ENCODE measurements around the gene FIP1L1. TPM values are rescaled to one million over a fixed set of nuclear protein-coding genes. Genes with fewer than 3 reads are reported as not detected.
A peak's percentile ranks its signal among the peaks of the same experiment; 100 is the strongest.

Gene FIP1L1
- total and polyA plus RNA-seq, 2 of the 13 experiments (the other 11 are each of a cell fraction or from before 2014, with no cell fraction given), result 14.9 to 69.4 TPM

GRCh38 chr4:53377319-53378170, at the start of gene FIP1L1 (continued):
- TF ChIP-seq AFF4 (CRISPR knock-in tag; IDR thresholded peaks at IDR 0.05) (no peak), ZNF18 (CRISPR knock-in tag; IDR thresholded peaks at IDR 0.05; ENCODE audit: insufficient replicate concordance) (no peak), ZNF12 (CRISPR knock-in tag; IDR thresholded peaks at IDR 0.05) (peak; percentile 8; the same call in 1 of the 2 replicates), SMAD9 (CRISPR knock-in tag; IDR thresholded peaks at IDR 0.05) (0 out of 2 replicates have a peak, but pooled peaks have one; percentile 19), RBM22 (optimal IDR thresholded peaks at IDR 0.05; ENCODE audit: low read length) (no peak), ZNF543 (CRISPR knock-in tag; IDR thresholded peaks at IDR 0.05) (peak; percentile 82; the same call in 1 of the 2 replicates), MXD1 (CRISPR knock-in tag; IDR thresholded peaks at IDR 0.05) (peak; percentile 80), SUZ12 (IDR thresholded peaks at IDR 0.05; ENCODE audit: low read depth, low read length) (no peak), ZNF414 (CRISPR knock-in tag; IDR thresholded peaks at IDR 0.05) (0 out of 2 replicates have a peak, but pooled peaks have one; percentile 27), ARNTL (CRISPR knock-in tag; IDR thresholded peaks at IDR 0.05) (peak; percentile 61), SNRNP70 (IDR thresholded peaks at IDR 0.05; ENCODE audit: low read depth, low read length) (no peak), IRF1 (CRISPR knock-in tag; IDR thresholded peaks at IDR 0.05; ENCODE audit: low read depth) (no peak), CREB3 (CRISPR knock-in tag; IDR thresholded peaks at IDR 0.05) (no peak; the same call in 1 of the 2 replicates), ZNF30 (CRISPR knock-in tag; IDR thresholded peaks at IDR 0.05) (no peak), RNF2 (conservative IDR thresholded peaks at IDR 0.05; ENCODE audit: low read depth) (0 out of 2 replicates have a peak, but pooled peaks have one; percentile 48), ZNF839 (CRISPR knock-in tag; IDR thresholded peaks at IDR 0.05; ENCODE audit: borderline replicate concordance) (0 out of 2 replicates have a peak, but pooled peaks have one; percentile 69), ZNF770 (CRISPR knock-in tag; IDR thresholded peaks at IDR 0.05) (0 out of 2 replicates have a peak, but pooled peaks have one; percentile 44)
